ENCODE measurements around the gene USP12.
A peak's percentile ranks its signal among the peaks of the same experiment; 100 is the strongest.

USP12 gene

DNA sequence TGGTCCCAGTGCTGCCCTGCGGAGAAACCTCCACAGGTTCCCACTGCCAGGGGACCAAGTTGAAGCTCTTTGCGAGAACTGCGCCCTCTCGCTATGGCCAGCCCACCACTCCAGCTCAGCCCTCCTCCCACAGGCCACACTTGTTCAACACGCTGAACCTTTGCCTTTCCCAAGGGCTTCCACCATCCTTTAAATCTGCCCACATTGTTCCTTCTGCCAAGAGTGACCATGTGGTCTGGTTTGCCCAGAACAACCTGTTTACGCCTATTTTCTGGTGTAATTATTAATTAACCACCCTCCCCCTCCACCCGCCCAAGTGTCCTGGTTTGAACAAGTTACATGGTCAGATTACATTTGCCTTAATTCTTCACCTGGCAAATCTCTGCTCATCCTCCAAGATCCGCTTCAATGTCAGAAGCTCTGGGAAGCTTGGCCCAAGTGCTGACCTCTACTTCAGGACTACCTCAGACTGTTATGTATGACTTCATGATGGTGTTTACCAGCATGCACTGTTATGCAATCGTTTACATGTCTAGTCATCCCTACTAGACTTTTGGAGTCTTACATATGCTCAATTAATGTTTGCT, 12.0 kb upstream of the USP12 start:
- no peaks in the 10 kb centered on the region for H3K9me3 ChIP-seq (ENCODE audit: insufficient read depth, low read length)
- no peak overlapping the region for H3K4me2 ChIP-seq (ENCODE audit: low read length)
- no peaks in the 10 kb centered on the region for H4K20me1 ChIP-seq (ENCODE audit: insufficient read depth, low read length)
- no peak overlapping the region for H3K4me3 ChIP-seq (ENCODE audit: low read length)
- no peaks in the 10 kb centered on the region for H3K36me3 ChIP-seq (replicated peaks; ENCODE audit: low read depth, low read length)
- H3K27ac ChIP-seq (ENCODE audit: low read length), result no peak overlapping the region
- no peak overlapping the region for H3K9ac ChIP-seq (ENCODE audit: low read length)
- TF ChIP-seq, protein P1, sequence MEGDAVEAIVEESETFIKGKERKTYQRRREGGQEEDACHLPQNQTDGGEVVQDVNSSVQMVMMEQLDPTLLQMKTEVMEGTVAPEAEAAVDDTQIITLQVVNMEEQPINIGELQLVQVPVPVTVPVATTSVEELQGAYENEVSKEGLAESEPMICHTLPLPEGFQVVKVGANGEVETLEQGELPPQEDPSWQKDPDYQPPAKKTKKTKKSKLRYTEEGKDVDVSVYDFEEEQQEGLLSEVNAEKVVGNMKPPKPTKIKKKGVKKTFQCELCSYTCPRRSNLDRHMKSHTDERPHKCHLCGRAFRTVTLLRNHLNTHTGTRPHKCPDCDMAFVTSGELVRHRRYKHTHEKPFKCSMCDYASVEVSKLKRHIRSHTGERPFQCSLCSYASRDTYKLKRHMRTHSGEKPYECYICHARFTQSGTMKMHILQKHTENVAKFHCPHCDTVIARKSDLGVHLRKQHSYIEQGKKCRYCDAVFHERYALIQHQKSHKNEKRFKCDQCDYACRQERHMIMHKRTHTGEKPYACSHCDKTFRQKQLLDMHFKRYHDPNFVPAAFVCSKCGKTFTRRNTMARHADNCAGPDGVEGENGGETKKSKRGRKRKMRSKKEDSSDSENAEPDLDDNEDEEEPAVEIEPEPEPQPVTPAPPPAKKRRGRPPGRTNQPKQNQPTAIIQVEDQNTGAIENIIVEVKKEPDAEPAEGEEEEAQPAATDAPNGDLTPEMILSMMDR (IDR thresholded peaks at IDR 0.05; ENCODE audit: low read depth, low read length), result no peak
- no peak for TF ChIP-seq EZH2phosphoT487 (IDR thresholded peaks at IDR 0.05; ENCODE audit: low read depth)
- H3K79me2 ChIP-seq (ENCODE audit: low read length), result no peaks in the 10 kb centered on the region
- no peaks in the 10 kb centered on the region for H3K27me3 ChIP-seq (ENCODE audit: low read depth, low read length)
- no peak overlapping the region for H2AFZ ChIP-seq (ENCODE audit: low read depth, low read length)
- 0 out of 2 replicates have a peak, but pooled peaks cover 3% of the 10 kb centered on the region for H3K4me1 ChIP-seq (ENCODE audit: low read length)

- Histone ChIP-seq H3K4me2 (ENCODE audit: low read length) (no peak overlapping the region), H4K20me1 (ENCODE audit: insufficient read depth, low read length) (no peaks in the 10 kb centered on the region), H3K27me3 (ENCODE audit: low read depth, low read length) (no peaks in the 10 kb centered on the region), H3K4me3 (ENCODE audit: low read length) (no peak overlapping the region), H2AFZ (ENCODE audit: low read depth, low read length) (no peak overlapping the region), H3K9ac (ENCODE audit: low read length) (no peak overlapping the region), H3K27ac (ENCODE audit: low read length) (no peak overlapping the region), H3K4me1 (ENCODE audit: low read length) (peaks cover 10% of the 10 kb centered on the region), H3K36me3 (replicated peaks; ENCODE audit: low read depth, low read length) (no peaks in the 10 kb centered on the region), H3K79me2 (ENCODE audit: low read length) (no peaks in the 10 kb centered on the region), H3K9me3 (ENCODE audit: insufficient read depth, low read length) (no peaks in the 10 kb centered on the region)
- no peak for TF ChIP-seq EZH2phosphoT487 (IDR thresholded peaks at IDR 0.05; ENCODE audit: low read depth)
- TF ChIP-seq, protein P1 (IDR thresholded peaks at IDR 0.05; ENCODE audit: low read depth, low read length), result no peak
Observed at GRCh38 chr13:27182844-27183497, 11.4 kb upstream of the USP12 start.

GRCh38 chr13:27182054-27182453, 10.4 kb upstream of the USP12 start:
- Histone ChIP-seq H3K79me2 (ENCODE audit: low read length) (no peaks in the 10 kb centered on the region), H3K4me1 (ENCODE audit: low read length) (peaks cover 19% of the 10 kb centered on the region), H3K27ac (ENCODE audit: low read length) (no peak overlapping the region), H3K4me2 (ENCODE audit: low read length) (no peak overlapping the region), H4K20me1 (ENCODE audit: insufficient read depth, low read length) (no peaks in the 10 kb centered on the region), H3K27me3 (ENCODE audit: low read depth, low read length) (no peaks in the 10 kb centered on the region), H3K9ac (ENCODE audit: low read length) (no peak overlapping the region), H3K4me3 (ENCODE audit: low read length) (no peak overlapping the region), H3K9me3 (ENCODE audit: insufficient read depth, low read length) (no peaks in the 10 kb centered on the region), H3K36me3 (replicated peaks; ENCODE audit: low read depth, low read length) (no peaks in the 10 kb centered on the region), H2AFZ (ENCODE audit: low read depth, low read length) (no peak overlapping the region)
- TF ChIP-seq, protein P1 (IDR thresholded peaks at IDR 0.05; ENCODE audit: low read depth, low read length), result no peak
- TF ChIP-seq EZH2phosphoT487 (IDR thresholded peaks at IDR 0.05; ENCODE audit: low read depth), result no peak

DNA sequence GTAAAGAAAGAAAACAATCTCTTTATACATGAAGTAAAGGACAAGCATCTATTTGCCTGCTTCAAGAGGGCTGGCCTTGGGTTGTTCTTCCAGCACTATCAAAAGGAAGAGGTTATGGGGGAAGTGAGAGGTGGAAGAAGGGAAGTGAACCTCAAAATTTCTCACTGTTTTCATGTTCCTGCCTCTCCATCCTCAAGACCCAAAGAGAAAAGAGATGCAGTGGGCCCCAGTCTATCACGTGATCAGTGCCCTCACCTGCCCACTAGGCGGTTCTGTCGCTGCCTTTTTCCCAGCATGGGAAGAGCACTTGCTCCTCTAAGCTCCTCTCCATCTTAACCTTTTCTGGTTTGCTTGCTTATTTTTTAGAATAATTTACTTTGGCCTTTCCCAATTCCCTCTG, 6.2 kb upstream of the USP12 start:
- H2AFZ ChIP-seq (ENCODE audit: low read depth, low read length), result peak overlapping the region; percentile 65
- peak overlapping the region; percentile 66 for H3K4me2 ChIP-seq (ENCODE audit: low read length)
- 0 out of 2 replicates have a peak overlapping the region, but pooled peaks have one; percentile 4 for H3K9ac ChIP-seq (ENCODE audit: low read length)
- H3K79me2 ChIP-seq (ENCODE audit: low read length), result no peaks in the 10 kb centered on the region
- H3K4me1 ChIP-seq (ENCODE audit: low read length), result peaks cover 41% of the 10 kb centered on the region
- peak overlapping the region; percentile 43 for H3K27ac ChIP-seq (ENCODE audit: low read length)
- no peaks in the 10 kb centered on the region for H4K20me1 ChIP-seq (ENCODE audit: insufficient read depth, low read length)
- TF ChIP-seq EZH2phosphoT487 (IDR thresholded peaks at IDR 0.05; ENCODE audit: low read depth), result no peak
- TF ChIP-seq, protein P1 (IDR thresholded peaks at IDR 0.05; ENCODE audit: low read depth, low read length), result peak; percentile 44
- peak overlapping the region; percentile 29 for H3K4me3 ChIP-seq (ENCODE audit: low read length)
- no peaks in the 10 kb centered on the region for H3K9me3 ChIP-seq (ENCODE audit: insufficient read depth, low read length)
- no peaks in the 10 kb centered on the region for H3K27me3 ChIP-seq (ENCODE audit: low read depth, low read length)
- H3K36me3 ChIP-seq (replicated peaks; ENCODE audit: low read depth, low read length), result no peaks in the 10 kb centered on the region

All from OCI-LY3 (cell line).